H1 (cell line): ENCODE measurements around the gene SORBS1.

ENCODE experiments used
- ASH2L ChIP-seq: fragments of 200-600, 300-600 bp; sonication (generic); IDR thresholded peaks from one replicate; pipeline ENCODE4 v1.7.1; 2017; ENCODE audit warnings: low read length
- CHD2 ChIP-seq: IDR thresholded peaks from 2 replicates; pipeline ENCODE4 v1.6.1; 2012; ENCODE audit warnings: low read length, improper control_type of control experiment
- CTCF ChIP-seq, 3 experiments: IDR thresholded peaks; 1 replicate in 2 of 3; 2 replicates in 1 of 3; pipeline versions ENCODE4 v1.5.1 to v1.6.1; 2011; ENCODE audit warnings: low read length in 3 of 3, mild to moderate bottlenecking in 3 of 3, inconsistent platforms in 2 of 3, low read depth in 1 of 3, moderate library complexity in 1 of 3; ENCODE audit not compliant: insufficient read depth in 1 of 3; ENCODE audit errors: control extremely low read depth in 1 of 3
- JUND ChIP-seq: IDR thresholded peaks from 2 replicates; pipeline ENCODE4 v1.6.1; 2011; ENCODE audit warnings: mild to moderate bottlenecking, improper control_type of control experiment, low read length
- RFX5 ChIP-seq: IDR thresholded peaks from 2 replicates; pipeline ENCODE4 v1.6.1; 2011; ENCODE audit warnings: low read depth, low read length, improper control_type of control experiment, borderline replicate concordance
- SIX5 ChIP-seq: IDR thresholded peaks from 2 replicates; pipeline ENCODE4 v1.6.1; 2011; ENCODE audit warnings: mild to moderate bottlenecking, low read depth, low read length
- TAF1 ChIP-seq: IDR thresholded peaks from 2 replicates; pipeline ENCODE4 v1.6.1; 2011; ENCODE audit warnings: mild to moderate bottlenecking, low read depth, low read length
- YY1 ChIP-seq: IDR thresholded peaks from 2 replicates; pipeline ENCODE4 v1.6.1; 2011; ENCODE audit warnings: low read depth, mild to moderate bottlenecking, low read length

- TF ChIP-seq ASH2L (no peak), RFX5 (no peak), CTCF (IDR thresholded peaks at IDR 0.05; ENCODE audit: control extremely low read depth in 1 of 3, insufficient read depth in 1 of 3, low read depth in 1 of 3, low read length in 3 of 3) (no peak), SIX5 (no peak), CHD2 (no peak), TAF1 (no peak), YY1 (no peak), JUND (no peak)
Observed at GRCh38 chr10:95267251-95267650, 293.9 kb downstream of the SORBS1 start.
